HG02973 (cell line): ENCODE results near the gene SNN.

ENCODE experiments used
- ATAC-seq: cut with Tn5 transposase; IDR thresholded peaks from one replicate; pipeline ENCODE4 v1.9.1; 2021; ENCODE audit warnings: moderate library complexity; ENCODE audit not compliant: unreplicated experiment

SNN gene

GRCh38 chr16:11635113-11635652 is 33.1 kb upstream of the SNN start:
- ATAC-seq = no peak

GRCh38 chr16:11635679-11636171 is 32.5 kb upstream of the SNN start:
- no peak for ATAC-seq

- ATAC-seq = no peak
Observed at GRCh38 chr16:11636172-11636721, 32.0 kb upstream of the SNN start.

- ATAC-seq = no peak
Observed at GRCh38 chr16:11637320-11637719, 30.9 kb upstream of the SNN start.

GRCh38 chr16:11638140-11638539 is 30.1 kb upstream of the SNN start:
- ATAC-seq = no peak

- ATAC-seq = no peak
Observed at GRCh38 chr16:11639008-11639562, 29.2 kb upstream of the SNN start.

- no peak for ATAC-seq
Observed at GRCh38 chr16:11639925-11640899, 28.0 kb upstream of the SNN start.

- ATAC-seq = no peak
Observed at GRCh38 chr16:11640987-11641817, 27.1 kb upstream of the SNN start.

GRCh38 chr16:11642765-11643116 is 25.5 kb upstream of the SNN start:
- no peak for ATAC-seq

- no peak for ATAC-seq
Observed at GRCh38 chr16:11649276-11649675, 19.0 kb upstream of the SNN start.

- ATAC-seq = no peak
Observed at GRCh38 chr16:11650641-11651591, 17.3 kb upstream of the SNN start.

- ATAC-seq = no peak
Observed at GRCh38 chr16:11651796-11652195, 16.5 kb upstream of the SNN start.

GRCh38 chr16:11655655-11656054 is 12.6 kb upstream of the SNN start:
- ATAC-seq = no peak

GRCh38 chr16:11657556-11657955 is 10.7 kb upstream of the SNN start:
- no peak for ATAC-seq

GRCh38 chr16:11658896-11659708 is 9.2 kb upstream of the SNN start:
- no peak for ATAC-seq

GRCh38 chr16:11660565-11660964 is 7.7 kb upstream of the SNN start:
- no peak for ATAC-seq

- ATAC-seq = no peak
Observed at GRCh38 chr16:11662582-11662981, 5.7 kb upstream of the SNN start.

- ATAC-seq = no peak
Observed at GRCh38 chr16:11665071-11665491, 3.2 kb upstream of the SNN start.
